Left lung (tissue), 10 donors: ENCODE measurements around the gene RNF224. TPM values are rescaled to one million over a fixed set of nuclear protein-coding genes. Genes with fewer than 3 reads are reported as not detected.
"Not testable (repeated sequence)": the region's sequence is repeated elsewhere in the genome, so short reads cannot be mapped to it uniquely, and the experiment has no call there.

Source experiments
- ATAC-seq: fragments of 200-7000 bp; cut with Tn5 transposase; one replicate; pipeline ENCODE4 v1.9.1; 2020; ENCODE audit warnings: moderate library complexity
- DNase-seq, 4 donors: peaks; one replicate each; pipeline ENCODE4 v3.0.0-alpha.2; 2013 to 2020
- H3K27ac ChIP-seq, 2 donors: fragments of 200-600 bp; sonication (generic) in 1 of 2; one replicate each; pipeline versions ENCODE4 v1.5.0 to v1.8.0; 2020 to 2021
- H3K27me3 ChIP-seq, 2 donors: fragments of 200-600 bp; sonication (generic) in 1 of 2; one replicate each; pipeline versions ENCODE4 v1.5.0 to v1.8.0; 2020 to 2021
- H3K36me3 ChIP-seq, 2 donors: fragments of 200-600 bp; sonication (generic) in 1 of 2; one replicate each; pipeline versions ENCODE4 v1.5.0 to v1.8.0; 2020 to 2021
- H3K4me1 ChIP-seq, 2 donors: fragments of 200-600 bp; one replicate each; pipeline ENCODE4 v1.8.0; 2021
- H3K4me3 ChIP-seq, 2 donors: fragments of 200-600 bp; sonication (generic) in 1 of 2; one replicate each; pipeline versions ENCODE4 v1.5.0 to v1.8.0; 2020 to 2021; ENCODE audit warnings: mild to moderate bottlenecking in 1 of 2
- H3K9me3 ChIP-seq, 2 donors: fragments of 200-600 bp; sonication (generic) in 1 of 2; one replicate each; pipeline versions ENCODE4 v1.5.0 to v1.8.0; 2020 to 2021
- intact Hi-C, 2 donors: fragments of 100-400 bp; cut with DNase I; formaldehyde crosslinking; loops; one replicate each; pipeline versions ENCODE4 v1.11.2 to v1.14.2; 2022
- polyA plus RNA-seq, 6 donors: library from polyadenylated mRNA; unstranded; fragments of 120-200 nt; gene quantifications; one replicate each; pipeline ENCODE4 v1.2.1, GENCODE V29; 2013; ENCODE audit not compliant: insufficient read length in 6 of 6
- total RNA-seq, 2 donors: library from RNA; stranded (reverse); fragmentation: NEBNext Ultra II Directional; extraction: Animal tissue kit (Norgen Biotek cat#: 25700); gene quantifications; one replicate each; pipeline ENCODE4 v1.2.1, GENCODE V29; 2021
- TF ChIP-seq, protein P1 (sequence below), 2 donors: fragments of 200-600 bp; sonication (generic) in 1 of 2; IDR thresholded peaks; one replicate each; pipeline versions ENCODE4 v1.5.0 to v1.8.0; 2021; ENCODE audit warnings: antibody characterized with exemption in 2 of 2
- donor health status: DM: no; HTN: yes; CAD: no.
- donor health status: DM: no; HTN: no; CAD: no.

Gene RNF224
- total and polyA plus RNA-seq, 8 donors, result 0.15 to 4.8 (median 2.6) TPM

DNA sequence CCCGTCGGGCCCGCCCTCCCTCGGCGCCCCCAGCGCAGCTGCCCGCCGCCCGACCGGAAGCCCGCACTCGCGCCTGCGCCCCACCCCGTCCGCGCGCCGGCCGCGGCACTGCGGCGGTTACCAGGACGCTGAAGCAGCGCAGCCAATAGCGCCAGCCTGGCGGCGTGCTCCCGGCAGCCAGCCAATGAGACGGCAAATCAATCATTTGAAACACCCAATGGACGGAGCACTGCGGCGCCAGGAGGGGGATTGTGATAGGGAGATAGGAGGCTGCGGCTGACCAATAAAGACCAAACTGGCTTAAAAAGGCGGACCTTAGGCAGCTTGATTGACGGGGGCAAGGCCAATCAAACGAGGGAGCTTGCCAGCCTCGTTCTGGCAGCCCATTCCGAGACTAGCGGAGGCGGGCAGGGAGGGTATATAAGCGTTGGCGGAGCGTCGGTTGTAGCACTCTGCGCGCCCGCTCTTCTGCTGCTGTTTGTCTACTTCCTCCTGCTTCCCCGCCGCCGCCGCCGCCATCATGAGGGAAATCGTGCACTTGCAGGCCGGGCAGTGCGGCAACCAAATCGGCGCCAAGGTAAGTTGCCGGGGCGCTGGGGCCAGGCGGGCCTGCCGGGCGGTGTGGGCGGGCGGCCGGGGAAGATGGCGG lies 13.7 kb downstream of the RNF224 start, which contains the start of gene TUBB4B:
TUBB4B (plus strand) TSS at position 447 of the 649 bp plus-strand sequence; CDS start at position 521, 74 bp downstream.
- Histone ChIP-seq H3K27ac (peak within 1 kb of the TSS; percentile 96 to 99), H3K36me3 (peaks cover 0 to 26% of the 10 kb centered on the region in 2 donors), H3K4me3 (peak within 1 kb of the TSS; percentile 91 to 96), H3K9me3 (no peaks in the 10 kb centered on the region), H3K27me3 (peaks cover 0 to 2% of the 10 kb centered on the region in 2 donors), H3K4me1 (peaks cover 17 to 73% of the 10 kb centered on the region in 2 donors)
- ATAC-seq (peak; percentile 82), DNase-seq (peak; percentile 98 to 100 (median 100))
- TF ChIP-seq, protein P1, sequence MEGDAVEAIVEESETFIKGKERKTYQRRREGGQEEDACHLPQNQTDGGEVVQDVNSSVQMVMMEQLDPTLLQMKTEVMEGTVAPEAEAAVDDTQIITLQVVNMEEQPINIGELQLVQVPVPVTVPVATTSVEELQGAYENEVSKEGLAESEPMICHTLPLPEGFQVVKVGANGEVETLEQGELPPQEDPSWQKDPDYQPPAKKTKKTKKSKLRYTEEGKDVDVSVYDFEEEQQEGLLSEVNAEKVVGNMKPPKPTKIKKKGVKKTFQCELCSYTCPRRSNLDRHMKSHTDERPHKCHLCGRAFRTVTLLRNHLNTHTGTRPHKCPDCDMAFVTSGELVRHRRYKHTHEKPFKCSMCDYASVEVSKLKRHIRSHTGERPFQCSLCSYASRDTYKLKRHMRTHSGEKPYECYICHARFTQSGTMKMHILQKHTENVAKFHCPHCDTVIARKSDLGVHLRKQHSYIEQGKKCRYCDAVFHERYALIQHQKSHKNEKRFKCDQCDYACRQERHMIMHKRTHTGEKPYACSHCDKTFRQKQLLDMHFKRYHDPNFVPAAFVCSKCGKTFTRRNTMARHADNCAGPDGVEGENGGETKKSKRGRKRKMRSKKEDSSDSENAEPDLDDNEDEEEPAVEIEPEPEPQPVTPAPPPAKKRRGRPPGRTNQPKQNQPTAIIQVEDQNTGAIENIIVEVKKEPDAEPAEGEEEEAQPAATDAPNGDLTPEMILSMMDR (IDR thresholded peaks at IDR 0.05), result no peak
- intact Hi-C loops, result no loop called here

DNA sequence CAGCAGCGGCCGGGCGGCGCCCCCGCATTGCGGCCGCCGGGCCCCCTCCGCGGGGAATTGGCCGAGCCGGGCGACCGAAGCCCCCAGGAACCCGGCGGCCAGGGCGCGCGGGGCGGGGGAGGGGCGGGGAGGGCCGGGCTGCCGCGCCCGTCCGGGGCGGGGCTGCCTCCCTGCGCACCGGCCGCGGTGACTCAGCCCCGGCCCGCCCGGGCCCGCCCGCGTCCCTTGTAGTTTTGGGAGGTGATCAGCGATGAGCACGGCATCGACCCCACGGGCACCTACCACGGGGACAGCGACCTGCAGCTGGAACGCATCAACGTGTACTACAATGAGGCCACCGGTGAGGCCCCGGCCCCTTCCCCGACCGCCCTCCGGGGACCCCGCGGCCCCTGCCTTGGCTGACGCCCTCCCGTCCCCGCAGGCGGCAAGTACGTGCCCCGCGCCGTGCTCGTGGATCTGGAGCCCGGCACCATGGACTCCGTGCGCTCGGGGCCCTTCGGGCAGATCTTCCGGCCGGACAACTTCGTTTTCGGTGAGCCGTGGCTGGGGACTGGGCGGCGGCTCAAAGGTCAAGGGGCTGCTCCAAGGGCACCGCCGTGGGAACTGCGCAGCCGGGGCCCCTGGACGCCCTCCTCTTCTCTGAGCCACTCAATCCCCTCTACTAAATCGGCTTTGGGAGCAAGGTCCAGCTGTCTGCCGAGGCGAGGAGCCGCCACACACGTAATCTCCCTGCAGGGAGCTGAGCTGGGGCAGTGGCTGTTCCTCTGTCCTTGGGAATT lies 14.4 kb downstream of the RNF224 start:
- Histone ChIP-seq H3K4me3 (peak overlapping the region; percentile 91 to 96), H3K27me3 (no peaks in the 10 kb centered on the region), H3K27ac (peak overlapping the region; percentile 87 to 99), H3K4me1 (peaks cover 13 to 66% of the 10 kb centered on the region in 2 donors), H3K9me3 (no peaks in the 10 kb centered on the region), H3K36me3 (peaks cover 0 to 26% of the 10 kb centered on the region in 2 donors)
- TF ChIP-seq, protein P1 (IDR thresholded peaks at IDR 0.05), result no peak
- intact Hi-C loops, result no loop called here
- ATAC-seq (peak; percentile 27), DNase-seq (peak in 2 of 4 donors; percentile 61 to 92)

DNA sequence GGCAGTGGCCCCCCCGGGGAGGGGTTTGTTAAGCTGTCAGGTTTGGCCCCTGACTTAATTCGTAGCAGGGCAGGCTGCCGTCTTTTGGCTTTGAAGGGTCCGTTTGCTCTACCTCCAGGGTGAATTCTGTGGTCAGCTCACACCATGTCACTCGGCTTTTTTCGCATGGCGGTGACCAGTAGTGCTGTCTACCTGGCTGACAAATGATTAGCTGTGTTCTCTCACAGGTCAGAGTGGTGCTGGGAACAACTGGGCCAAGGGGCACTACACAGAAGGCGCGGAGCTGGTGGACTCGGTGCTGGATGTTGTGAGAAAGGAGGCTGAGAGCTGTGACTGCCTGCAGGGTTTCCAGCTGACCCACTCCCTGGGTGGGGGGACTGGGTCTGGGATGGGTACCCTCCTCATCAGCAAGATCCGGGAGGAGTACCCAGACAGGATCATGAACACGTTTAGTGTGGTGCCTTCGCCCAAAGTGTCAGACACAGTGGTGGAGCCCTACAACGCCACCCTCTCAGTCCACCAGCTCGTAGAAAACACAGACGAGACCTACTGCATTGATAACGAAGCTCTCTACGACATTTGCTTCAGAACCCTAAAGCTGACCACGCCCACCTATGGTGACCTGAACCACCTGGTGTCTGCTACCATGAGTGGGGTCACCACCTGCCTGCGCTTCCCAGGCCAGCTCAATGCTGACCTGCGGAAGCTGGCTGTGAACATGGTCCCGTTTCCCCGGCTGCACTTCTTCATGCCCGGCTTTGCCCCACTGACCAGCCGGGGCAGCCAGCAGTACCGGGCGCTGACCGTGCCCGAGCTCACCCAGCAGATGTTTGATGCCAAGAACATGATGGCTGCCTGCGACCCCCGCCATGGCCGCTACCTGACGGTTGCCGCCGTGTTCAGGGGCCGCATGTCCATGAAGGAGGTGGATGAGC lies 15.2 kb downstream of the RNF224 start:
- intact Hi-C loops, result no loop called here
- H3K4me3 ChIP-seq, result peak overlapping the region; percentile 91 to 96

GRCh38 chr9:137243266-137243625 lies 15.9 kb downstream of the RNF224 start:
- H3K27ac ChIP-seq, H3K27me3 ChIP-seq, DNase-seq, H3K9me3 ChIP-seq, ATAC-seq, intact Hi-C loops: not testable (repeated sequence)
- Histone ChIP-seq H3K4me3 (peak overlapping the region in 1 of 2 donors; percentile 96), H3K4me1 (peaks cover 17 to 51% of the 10 kb centered on the region in 2 donors), H3K36me3 (peaks cover 0 to 26% of the 10 kb centered on the region in 2 donors)

More for the DNA sequence above, 15.2 kb downstream of the RNF224 start:
- no peaks in the 10 kb centered on the region for H3K27me3 ChIP-seq
- no peak for ATAC-seq
- H3K36me3 ChIP-seq, result peaks cover 0 to 26% of the 10 kb centered on the region in 2 donors
- H3K27ac ChIP-seq, result peak overlapping the region; percentile 78 to 99
- peaks cover 15 to 57% of the 10 kb centered on the region in 2 donors for H3K4me1 ChIP-seq
- H3K9me3 ChIP-seq, result no peaks in the 10 kb centered on the region
- no peak for DNase-seq
- TF ChIP-seq, protein P1 (IDR thresholded peaks at IDR 0.05), result no peak
